ENCODE data around the gene CCL21.

CCL21 gene

GRCh38 chr9:34701769-34702736 lies 7.9 kb downstream of the CCL21 start:
- peak; percentile 31 for DNase-seq

- DNase-seq = no peak
Observed at GRCh38 chr9:34701023-34701768, 8.7 kb downstream of the CCL21 start.

GRCh38 chr9:34694811-34695210 lies 15.1 kb downstream of the CCL21 start:
- DNase-seq = no peak

GRCh38 chr9:34693560-34693959 lies 16.4 kb downstream of the CCL21 start:
- no peak for DNase-seq

DNA sequence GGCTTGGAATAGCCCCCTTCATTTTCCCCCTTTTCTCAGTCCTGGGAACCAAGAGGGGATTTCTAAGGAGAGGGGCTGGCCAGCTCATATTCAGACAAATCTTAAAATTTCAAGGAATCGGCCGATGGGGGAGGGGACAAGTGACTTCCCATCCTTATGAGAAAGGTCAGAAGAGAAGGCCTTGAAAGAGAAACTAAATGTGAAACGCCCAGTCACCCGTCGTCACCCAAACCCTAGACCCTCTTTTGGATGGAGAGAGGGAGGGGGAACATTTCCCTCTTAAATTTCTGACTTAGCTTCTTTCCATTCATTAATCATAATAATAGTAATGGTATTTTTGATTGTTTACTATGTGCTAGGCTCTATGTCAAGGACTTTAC lies 18.0 kb downstream of the CCL21 start:
- no peak for DNase-seq

GRCh38 chr9:34690983-34691935 lies 18.7 kb downstream of the CCL21 start, which contains the start of gene CCL19:
Gene CCL19 (minus strand): TSS chr9:34691276. CDS start chr9:34691139, 137 bp downstream.
- no peak for DNase-seq

DNA sequence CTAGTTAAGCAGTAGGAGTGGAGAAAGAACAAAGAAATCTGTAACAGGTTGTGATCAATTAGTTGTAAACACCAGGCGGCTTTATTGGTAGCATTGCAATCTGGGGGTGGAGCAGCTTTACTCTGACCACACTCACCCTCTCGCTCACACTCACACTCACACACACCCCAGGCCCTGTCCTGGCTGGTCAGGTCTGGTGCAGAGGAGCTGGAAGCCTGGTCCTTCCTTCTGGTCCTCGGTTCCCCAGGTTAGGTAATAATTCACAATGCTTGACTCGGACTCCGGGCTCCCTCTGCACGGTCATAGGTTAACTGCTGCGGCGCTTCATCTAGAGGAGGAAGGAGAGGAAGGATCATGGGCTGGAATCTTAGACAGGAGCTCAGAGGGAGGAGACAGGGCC lies 20.4 kb downstream of the CCL21 start:
- no peak for DNase-seq

GRCh38 chr9:34689116-34689470 lies 20.8 kb downstream of the CCL21 start:
- DNase-seq = no peak

DNA sequence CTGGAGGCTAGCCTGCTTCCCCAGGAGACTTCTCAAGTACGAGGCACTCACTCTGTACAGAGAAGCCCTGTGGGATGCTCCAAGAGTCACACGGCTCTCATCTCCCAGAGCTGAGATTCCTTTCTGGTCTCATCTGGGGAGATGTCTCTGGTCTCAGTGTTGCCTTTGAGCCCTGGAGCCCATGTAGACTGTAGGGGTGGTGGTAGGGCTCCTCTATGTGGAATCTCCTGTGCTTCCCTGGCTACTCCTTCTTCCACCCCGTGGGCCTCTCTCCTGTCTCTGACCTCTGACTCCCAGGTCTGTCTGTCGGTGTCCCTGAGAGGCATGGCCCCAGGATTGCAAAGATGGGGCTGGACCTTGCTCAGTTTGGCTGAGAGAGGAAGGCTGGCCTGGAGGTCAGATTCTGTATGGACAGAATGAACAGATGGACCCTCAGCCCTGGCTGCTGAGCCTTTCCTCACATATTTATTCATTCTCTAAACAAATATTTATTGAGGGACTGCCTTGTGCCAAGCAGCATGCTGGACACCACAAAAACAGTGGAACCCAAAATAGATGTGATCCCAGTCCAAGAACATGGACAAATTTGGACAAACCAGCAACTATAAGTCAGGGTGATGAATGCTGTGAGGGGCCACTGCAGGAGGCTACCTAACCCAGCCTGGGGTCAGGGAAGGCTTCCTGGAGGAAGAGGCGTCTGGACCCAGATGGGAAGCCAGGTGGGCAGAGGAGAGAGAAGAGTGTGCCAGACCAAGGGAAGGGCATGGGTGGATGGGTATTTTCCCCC lies 21.4 kb downstream of the CCL21 start:
- no peak for DNase-seq

DNA sequence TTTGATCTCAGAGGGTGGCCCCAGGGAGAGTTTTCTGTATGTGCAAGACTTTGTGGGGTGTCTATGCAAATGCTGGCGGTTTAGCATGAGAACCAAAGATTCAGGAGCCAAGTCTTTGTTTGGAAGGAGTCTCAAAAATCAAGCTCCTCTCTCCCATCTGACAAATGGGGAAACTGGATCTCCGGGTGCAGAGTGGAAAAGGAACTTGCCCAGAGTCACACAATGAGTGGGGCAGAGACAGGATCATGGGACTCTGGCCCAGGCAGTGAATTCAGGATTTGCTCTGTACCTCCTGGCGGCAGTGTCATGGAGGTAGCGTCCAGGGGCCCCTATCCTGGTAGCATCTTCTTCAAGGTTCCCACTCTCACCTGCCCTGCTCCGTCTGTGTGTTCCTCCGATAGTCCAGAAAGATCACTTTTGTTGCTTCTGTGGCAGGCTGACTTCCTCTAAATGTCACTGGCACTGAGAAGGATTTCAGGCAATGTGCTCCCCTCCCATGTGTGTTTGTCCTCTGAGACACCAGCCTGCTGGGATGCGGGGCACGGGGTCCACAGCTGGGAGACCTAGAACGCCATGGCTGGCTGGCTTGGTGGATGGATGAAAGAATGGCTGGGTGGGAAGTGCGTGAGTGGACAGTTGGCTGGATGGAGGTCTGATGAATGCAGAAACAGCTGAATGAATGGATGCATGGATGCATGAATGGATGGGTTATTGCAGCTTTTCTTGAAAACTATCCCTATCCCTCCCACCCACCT lies 22.5 kb downstream of the CCL21 start:
- DNase-seq = no peak

- DNase-seq = no peak
Observed at GRCh38 chr9:34686732-34687131, 23.2 kb downstream of the CCL21 start.

- no peak for DNase-seq
Observed at GRCh38 chr9:34686231-34686630, 23.7 kb downstream of the CCL21 start.

DNA sequence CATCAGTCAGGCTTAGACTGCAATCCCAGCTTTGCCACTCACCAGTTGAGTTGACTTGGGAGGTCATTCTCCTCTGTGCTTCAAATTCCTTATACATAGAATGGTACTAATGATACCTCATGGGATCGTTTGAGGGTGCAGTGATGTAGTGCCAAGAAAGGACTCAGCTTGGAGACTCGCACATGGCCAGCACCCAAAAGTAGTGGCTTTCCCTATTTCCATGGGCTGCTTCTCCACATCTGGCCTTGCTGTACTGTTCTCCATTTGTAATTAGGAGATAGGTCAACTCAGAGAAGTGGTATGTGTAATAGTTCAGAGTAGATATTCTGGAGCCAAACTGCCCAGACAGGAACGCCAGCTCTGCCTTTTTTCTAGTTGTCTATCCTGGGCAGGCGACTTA lies 24.3 kb downstream of the CCL21 start:
- DNase-seq = no peak

GRCh38 chr9:34684816-34685215 lies 25.1 kb downstream of the CCL21 start:
- no peak for DNase-seq

DNA sequence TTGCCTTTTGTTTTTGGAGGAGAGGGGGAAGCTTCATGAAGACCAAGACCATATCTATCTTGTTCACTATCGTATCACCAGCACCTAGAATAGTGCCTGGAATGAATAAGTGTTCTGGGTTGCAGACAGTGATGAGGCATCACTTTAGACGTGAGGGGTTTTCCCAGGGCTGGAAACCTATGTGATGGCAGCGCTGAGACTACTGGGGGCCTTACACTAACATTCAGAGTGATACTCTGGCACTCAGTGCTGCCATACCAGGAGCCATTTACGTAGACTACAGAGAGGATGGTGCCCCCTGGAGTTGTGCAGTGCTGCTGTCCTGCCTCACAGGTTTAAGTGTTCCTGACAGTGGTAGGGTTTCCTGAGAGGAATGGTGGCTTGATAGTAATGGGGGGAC lies 25.8 kb downstream of the CCL21 start:
- DNase-seq = no peak

DNA sequence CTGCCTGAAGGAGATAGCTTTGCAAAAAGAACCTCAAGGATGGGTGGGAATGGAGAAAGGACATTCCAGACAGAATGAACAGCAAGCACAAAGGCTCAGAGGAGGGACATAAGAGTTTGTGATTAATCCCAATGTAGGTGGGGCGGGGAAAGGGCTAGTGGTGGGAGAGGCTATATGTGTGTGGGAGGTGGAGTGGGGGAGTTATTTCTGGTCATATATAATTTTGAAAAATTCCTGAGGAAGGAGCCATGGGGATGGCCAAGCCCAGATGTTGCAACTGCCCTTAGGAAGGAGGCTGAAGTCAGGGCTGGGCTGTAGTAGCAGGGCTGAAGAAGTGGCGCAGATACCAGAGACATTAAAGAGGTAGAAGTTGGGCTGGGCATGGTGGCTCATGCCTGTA lies 34.1 kb downstream of the CCL21 start:
- DNase-seq = no peak

DNA sequence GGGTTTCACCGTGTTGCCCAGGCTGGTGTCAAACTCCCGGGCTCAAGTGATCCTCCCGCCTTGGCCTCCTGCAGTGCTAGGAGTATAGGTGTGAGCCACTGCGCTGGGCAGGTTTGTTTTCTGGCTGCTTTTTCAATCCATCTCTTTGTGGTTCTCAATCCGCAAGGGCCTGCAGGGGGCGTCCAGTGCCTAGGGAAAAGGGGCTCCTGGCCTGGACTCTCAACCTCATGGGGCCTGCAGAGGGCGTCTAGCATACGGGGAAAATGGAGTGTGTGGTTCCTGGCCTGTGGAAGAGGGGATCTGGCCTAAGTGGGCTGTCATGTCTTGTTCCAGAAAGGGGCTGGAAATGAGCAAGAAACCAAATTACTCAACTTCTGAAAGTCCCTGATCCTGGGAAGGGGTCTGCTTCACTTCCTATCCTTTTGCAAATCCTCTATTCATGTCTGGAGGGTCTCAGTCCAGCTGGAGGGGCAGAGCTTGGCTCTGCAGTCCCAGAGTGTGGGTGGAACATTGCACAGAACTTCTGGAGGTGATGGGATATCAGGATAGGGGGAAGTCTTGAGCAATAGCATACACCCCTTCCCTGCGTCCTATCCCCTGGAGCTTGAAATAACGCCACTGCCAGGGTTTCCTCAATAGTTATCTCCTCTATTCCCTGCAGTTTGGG lies 34.8 kb downstream of the CCL21 start:
- DNase-seq = peak; percentile 11

DNA sequence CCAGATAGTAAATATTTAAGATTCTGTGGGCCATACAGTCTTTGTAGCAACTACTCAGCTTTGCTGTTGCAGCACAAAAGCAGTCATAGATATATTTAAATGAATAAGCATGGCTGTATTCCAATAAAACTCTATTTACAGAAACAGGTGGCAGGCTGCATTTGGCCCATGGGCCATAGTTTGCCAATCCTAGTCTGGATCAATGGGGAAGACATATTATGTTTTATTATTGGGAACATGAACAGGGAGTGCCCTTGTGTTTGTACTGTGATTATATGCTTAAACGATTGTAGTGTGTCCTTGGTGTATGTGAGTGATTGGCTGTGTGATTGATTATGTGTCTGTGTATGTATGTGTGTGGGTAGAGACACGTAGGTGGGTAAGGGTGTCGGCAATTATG lies 35.5 kb downstream of the CCL21 start:
- no peak for DNase-seq

GRCh38 chr9:34671307-34671706 lies 38.6 kb downstream of the CCL21 start:
- DNase-seq = no peak

- no peak for DNase-seq
Observed at GRCh38 chr9:34669809-34670562, 40.0 kb downstream of the CCL21 start.

All from NCI-H524 treated with DMSO at 0.1 percent for 48 hours (cell line).